Measurements from ENCODE around the gene UGT2A1.

UGT2A1 gene

DNA sequence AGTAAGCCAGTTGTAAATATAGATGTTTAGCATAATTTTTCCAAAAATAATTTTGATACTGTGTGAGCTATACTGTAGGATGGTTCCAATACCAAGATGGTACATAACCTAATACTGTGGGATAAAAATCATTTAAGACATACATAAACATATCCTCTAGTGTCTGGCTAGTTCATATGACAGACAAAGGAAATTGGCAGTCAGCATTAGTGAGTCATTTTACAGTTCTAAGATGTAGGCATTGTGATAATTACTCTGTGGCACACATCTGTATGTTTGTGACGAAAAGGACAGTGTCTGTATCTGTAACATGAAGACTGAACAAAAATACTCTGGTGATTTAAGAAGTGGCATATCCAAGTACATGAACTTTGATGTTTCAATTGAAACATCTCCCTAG, 63.2 kb downstream of the UGT2A1 start:
- no peak for DNase-seq (ENCODE audit: low spot score)

- no peak for DNase-seq (ENCODE audit: low spot score)
These were observed 68.9 kb downstream of the UGT2A1 start for GRCh38 chr4:69584135-69584534.

DNA sequence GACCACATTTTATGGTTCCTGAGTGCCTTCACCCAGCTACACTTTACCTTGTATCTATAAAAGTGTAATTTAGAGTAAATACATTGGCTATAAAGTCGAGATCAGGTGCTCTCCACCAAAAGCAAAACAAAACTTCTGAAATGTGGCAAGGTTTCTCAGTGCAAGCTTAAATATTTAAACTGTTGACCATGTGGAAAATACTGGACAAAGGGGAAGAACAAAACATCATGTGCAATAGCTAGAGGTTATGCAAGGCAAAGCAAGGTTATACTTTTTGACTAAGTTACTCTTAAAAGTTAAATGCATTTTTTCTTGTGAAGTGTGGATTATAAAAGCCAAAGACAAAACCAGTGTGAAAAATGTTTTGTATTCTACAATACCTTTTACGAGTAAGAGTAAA, 69.5 kb downstream of the UGT2A1 start:
- no peak for DNase-seq (ENCODE audit: low spot score)

- no peak for DNase-seq (ENCODE audit: low spot score)
These were observed 75.8 kb downstream of the UGT2A1 start for GRCh38 chr4:69577245-69577644.

DNA sequence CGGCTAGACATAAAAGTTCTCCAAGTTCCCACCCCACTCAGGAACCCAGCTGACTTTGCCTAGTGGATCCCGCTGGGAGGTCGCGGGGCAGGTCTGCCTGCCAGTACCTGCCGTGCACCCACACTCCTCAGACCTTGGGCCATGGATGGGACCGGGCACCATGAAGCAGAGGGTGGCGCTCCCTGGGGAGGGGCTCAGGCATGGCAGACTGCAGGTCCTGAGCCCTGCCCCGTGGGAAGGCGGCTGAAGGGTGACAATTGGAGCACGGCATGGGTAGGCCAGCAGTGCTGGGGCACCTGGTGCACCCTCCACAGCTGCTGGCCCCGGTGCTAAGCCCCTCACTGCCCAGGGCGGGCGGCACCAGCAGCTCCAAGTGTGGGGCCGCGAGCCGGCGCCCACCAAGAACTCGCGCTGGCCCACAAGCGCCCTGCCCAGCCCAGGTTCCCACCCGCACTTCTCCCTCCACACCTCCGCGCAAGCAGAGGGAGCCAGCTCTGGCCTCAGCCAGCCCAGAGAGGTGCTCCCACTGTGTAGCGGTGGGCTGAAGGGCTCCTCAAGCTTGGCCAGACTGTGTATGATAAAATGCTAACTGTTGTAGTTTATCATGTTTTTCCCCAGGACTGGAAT, 76.7 kb downstream of the UGT2A1 start:
- no peak for DNase-seq (ENCODE audit: low spot score)

DNA sequence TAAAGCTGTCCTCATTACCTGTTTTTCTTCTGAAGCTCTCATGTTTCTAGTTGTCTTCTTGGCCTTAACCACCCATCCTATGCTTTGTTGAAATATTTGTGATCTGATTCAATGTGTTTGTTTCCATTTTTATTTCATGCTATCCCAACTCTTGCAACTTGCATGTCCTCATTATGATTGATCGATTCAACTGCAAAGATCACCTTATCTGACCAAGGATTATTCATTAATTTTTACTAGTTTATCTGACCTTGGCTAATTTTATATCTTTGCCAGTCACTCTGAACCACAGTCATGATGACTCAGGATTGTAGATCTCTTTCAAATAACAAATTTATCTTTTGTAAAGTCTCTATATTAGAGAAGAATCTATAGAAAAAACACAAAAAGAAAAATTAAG, 84.3 kb downstream of the UGT2A1 start:
- DNase-seq (ENCODE audit: low spot score): no peak

DNA sequence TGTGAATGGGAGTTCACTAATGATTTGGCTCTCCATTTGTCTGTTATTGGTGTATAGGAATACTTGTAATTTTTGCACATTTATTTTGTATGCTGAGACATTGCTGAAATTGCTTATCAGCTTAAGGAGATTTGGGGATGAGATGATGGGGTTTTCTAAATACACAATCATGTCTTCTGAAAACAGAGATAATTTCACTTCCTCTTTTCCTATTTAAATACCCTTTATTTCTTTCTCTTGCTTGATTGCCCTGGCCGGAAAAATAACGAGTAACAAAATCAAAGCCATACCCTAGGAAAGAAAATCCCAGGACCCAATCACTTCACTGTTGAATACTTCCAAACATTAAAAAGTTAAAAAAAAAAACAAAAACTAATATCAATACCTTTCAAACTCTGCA, 89.6 kb downstream of the UGT2A1 start:
- no peak for DNase-seq (ENCODE audit: low spot score)

GRCh38 chr4:69549651-69550050, 103.4 kb downstream of the UGT2A1 start:
- no peak for DNase-seq (ENCODE audit: low spot score)

DNA sequence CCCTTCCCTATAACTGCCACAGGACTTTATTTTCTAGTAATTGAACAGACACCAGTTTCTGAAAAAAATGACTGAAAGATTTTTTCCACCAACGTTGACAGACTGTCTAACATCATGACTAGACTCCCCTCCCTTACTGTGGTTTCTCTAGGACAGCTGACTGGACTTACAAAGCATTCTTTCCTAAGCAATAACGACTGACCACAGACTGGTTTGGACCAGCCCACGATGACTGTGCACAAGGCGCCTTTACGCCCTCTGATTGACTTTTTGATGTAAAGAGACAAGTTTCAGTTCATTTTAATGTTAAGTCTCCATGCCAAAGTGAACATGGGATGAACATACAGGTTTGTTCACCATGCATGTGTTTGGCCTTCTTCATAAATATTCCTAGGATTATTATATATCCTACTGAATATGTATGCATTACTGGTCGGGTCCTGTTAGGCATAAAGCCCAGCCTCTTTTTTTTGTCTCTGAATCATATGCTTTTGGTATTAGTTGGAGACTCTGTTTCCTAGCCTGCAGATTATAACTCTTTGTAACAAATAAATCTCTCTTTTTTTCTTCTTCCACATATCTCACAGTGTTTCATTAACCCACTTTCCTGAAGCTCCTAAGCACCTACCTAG, 106.8 kb downstream of the UGT2A1 start:
- peak; percentile 21 for DNase-seq (ENCODE audit: low spot score)

Data from COLO829 (cell line).